ENCODE measurements around the gene CCHCR1.
"Not testable (repeated sequence)": the region's sequence is repeated elsewhere in the genome, so short reads cannot be mapped to it uniquely, and the experiment has no call there.

The CCHCR1 gene, protein sequence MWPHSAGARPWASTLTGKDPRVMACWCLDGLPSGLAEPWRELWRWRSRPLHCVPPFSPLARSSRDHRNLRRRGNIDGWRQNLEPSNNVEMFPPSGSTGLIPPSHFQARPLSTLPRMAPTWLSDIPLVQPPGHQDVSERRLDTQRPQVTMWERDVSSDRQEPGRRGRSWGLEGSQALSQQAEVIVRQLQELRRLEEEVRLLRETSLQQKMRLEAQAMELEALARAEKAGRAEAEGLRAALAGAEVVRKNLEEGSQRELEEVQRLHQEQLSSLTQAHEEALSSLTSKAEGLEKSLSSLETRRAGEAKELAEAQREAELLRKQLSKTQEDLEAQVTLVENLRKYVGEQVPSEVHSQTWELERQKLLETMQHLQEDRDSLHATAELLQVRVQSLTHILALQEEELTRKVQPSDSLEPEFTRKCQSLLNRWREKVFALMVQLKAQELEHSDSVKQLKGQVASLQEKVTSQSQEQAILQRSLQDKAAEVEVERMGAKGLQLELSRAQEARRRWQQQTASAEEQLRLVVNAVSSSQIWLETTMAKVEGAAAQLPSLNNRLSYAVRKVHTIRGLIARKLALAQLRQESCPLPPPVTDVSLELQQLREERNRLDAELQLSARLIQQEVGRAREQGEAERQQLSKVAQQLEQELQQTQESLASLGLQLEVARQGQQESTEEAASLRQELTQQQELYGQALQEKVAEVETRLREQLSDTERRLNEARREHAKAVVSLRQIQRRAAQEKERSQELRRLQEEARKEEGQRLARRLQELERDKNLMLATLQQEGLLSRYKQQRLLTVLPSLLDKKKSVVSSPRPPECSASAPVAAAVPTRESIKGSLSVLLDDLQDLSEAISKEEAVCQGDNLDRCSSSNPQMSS

DNA sequence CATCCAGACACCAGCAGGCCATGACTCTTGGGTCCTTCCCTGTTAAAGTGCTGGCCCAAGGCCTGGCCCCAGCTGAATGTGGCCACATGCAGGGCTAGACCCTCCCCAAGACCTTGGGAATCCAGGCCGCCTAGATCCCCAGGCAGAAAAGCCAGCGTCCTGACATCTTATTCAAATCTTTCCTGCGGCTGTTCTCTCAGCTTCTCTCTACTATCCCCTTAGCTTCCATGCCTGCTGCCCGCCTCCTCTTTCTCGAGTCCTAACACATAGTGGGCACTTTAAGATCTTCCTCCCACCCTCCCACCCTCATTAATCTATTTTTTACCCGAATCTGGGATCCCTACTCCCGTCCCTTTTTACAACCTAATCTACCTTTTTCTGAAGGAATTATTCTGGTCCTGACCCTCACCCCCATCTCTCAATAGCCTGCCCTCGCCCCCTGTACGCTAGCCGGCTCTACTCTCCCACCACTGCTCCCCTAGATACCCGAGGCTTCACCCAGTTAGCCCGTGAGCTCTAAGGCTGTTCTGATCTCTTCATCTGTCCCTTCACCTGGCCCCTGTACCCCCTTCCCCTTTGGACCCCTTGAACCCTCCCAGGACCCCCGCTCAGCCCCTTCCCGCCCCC lies at the start of gene CCHCR1:
CCHCR1 (minus strand) TSS at position 290 of the 627 bp plus-strand sequence; CDS start at position 88, 202 bp downstream.
- peak; percentile 15 for DNase-seq (ENCODE audit: low read depth)

DNA sequence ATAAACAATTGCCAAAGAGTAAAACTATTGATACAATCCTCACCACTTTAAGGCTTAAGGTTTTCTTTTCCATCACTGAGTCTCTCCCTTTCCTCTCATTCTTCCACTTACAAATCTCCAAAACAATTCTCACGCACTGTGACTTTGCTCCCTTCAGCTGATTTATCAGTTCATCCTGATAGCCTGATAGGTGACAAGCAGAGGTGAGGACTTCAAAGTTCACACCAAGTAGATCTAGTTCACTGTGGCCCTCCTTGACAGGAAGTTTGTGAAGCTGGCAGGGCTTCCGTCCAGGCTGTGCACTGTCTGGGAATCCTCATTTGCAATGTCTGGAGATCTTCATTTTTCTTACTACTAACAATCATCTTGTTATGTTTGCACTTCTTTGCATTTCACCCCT lies 48.0 kb upstream of the CCHCR1 start:
- DNase-seq (ENCODE audit: low read depth), result no peak

DNA sequence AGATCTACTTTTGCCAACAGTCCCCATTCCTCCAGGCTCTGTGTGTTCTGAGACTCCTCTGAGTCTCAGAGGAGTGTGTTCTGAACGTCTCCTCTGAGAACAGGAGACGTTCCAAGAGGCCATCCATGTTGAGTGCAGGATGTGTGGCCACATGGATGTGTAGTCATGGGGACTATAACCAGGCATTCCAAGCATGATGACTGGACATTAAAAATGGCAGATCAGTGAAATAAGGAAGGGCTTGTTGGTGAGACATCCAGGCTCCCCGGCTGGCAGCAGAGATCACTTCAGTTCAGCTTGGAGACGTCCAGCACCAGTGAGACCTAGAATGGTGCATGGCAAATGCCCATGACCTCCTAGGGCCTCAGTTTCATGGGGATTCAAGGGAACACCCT lies 47.1 kb upstream of the CCHCR1 start:
- DNase-seq (ENCODE audit: low read depth), result peak; percentile 52

DNA sequence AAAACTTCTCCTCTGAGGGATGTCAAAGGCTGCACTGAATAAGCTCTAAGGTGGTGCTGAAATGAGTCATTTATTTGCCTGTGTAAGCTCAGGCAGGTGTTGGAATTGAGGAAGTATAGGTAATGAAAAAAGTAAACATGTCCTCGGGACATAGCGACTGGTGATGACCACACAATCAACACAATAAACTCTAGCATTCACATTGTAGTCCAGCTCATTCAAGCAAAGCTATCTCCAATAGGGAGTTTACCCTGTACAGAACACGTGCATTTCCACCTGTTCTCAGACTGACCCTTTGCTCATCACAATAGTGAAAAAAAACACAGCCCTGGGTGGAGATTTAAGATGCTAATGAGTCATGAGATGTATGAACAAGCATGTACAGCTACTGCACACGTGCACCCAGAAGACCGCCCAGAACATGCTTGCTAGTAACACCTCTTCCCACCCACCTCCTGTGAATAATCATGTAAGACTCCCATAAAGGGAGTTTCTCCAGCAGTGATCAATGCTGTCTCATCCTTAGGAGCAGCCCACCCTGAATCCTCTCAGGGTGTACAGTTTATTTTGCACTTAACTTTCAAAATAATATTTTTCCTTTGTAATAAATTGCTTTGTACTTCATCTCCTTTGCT lies 45.9 kb upstream of the CCHCR1 start:
- peak; percentile 97 for DNase-seq (ENCODE audit: low read depth)

DNA sequence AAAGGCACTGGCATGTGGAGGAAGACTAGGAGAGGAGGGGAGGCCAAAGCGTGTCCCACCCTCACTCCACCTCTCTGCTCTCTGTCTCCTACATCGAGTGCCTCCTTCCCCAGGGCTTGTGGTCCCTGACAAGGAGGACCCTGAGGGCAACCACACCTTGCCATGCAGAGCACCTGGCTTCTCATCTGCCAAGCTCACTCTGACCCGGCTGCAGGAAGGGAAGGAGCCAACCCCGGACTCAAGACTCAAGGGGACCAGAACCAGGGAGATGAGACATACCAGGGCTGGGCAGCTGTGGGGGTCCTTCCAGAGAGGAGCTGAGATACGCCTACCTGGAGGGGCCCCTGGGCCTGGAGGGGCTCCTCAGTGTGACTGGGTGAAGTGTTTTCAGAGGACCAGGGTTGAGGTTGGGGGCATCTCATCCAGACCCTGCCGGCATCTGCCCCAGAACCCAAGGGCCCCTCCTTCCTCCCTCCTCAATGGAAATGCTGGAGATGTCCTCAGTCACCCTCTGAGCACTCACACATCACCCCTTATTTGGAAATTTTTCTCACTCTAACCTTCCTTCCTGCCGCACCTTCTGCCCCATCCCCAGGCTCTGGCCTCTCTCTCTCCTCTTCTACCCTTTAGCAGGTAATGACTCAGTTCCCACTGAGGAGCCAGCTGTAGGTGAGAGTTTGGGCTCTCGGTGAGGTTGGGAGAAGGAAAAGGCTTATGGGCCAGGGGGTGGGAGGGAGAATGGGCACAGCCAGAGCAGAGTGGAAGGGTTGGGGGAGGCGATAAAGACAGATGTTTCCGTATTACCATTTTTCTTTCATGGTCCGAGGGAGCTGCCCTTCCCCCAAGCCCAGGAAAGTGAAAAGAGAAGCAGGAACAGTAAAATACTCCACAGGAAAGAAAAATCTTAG lies 44.9 kb upstream of the CCHCR1 start:
- DNase-seq (ENCODE audit: low read depth), result no peak

DNA sequence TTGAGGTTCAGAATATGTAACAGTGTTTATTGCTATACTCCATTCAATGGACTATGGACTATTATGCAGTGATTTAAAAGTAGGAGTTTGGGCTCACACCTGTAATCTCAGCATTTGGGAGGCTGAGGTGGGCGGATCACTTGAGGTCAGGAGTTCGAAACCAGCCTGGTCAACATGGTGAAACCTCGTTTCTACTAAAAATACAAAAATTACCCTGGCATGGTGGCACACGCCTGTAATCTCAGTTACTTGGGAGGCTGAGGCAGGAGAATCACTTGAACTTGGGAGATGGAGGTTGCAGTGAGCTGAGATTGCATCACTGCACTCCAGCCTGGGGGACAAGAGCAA lies 41.5 kb upstream of the CCHCR1 start:
- not testable (repeated sequence) for DNase-seq (ENCODE audit: low read depth)

DNA sequence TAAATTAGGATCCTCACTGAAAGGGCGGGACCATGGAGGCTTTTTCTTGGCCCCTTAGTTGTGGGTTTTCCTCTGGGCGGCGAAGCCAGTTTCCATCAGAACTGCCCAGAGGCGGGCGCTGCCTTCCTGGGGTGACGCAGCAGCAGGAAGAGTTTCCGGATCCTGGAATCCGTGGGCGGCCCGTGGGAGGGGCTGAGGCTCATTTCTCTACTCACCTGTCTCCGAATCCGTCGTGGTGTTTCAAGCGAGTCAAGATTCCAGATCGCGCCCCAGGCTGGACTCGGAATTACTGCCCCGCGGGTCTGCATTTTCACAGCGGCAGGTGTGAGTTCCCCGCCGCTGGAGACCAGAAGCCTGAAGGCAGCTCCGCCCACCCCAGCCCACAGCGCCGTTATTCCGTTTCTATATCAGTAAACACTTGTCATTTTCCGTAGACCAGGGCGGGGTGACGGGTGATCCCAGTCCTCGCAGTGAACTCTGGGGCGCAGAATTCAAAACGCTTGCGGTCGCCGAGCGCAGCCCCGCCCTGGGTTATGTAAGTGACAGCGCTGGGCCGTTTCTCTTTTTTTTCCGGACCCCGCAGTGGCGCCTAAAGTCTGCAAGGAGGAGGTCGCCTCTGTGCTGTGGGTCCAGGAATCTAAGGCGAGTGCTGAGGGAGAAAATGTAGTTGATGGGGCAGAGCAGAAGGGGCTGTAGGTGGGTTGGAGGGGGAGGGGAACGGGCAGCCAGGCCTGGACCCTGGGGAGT lies 40.1 kb upstream of the CCHCR1 start:
- DNase-seq (ENCODE audit: low read depth), result peak; percentile 90

DNA sequence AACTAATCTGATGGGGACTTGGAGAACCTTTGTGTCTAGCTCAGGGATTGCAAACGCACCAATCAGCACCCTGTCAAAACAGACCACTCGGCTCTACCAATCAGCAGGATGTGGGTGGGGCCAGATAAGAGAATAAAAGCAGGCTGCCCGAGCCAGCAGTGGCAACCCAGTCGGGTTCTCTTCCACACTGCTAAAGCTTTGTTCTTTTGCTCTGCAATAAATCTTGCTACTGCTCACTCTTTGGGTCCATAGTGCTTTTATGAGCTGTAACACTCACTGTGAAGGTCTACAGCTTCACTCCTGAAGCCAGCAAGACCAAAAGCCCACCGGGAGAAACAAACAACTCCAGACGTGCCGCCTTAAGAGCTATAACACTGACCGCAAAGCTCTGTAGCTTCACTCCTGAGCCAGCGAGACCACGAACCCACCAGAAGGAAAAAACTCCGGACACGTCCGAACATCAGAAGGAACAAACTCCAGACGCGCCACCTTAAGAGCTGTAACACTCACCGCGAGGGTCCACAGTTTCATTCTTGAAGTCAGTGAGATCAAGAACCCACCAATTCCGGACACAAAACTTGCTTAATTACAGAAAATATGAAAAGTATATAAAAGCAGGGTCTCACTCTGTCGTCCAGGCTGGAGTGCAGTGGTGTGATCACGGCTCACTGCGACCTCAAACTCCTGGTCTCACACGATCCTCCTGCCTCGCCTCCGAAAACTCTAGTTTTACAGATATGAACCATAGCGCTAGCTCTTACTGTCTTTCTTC lies 38.8 kb upstream of the CCHCR1 start:
- DNase-seq (ENCODE audit: low read depth), result not testable (repeated sequence)

DNA sequence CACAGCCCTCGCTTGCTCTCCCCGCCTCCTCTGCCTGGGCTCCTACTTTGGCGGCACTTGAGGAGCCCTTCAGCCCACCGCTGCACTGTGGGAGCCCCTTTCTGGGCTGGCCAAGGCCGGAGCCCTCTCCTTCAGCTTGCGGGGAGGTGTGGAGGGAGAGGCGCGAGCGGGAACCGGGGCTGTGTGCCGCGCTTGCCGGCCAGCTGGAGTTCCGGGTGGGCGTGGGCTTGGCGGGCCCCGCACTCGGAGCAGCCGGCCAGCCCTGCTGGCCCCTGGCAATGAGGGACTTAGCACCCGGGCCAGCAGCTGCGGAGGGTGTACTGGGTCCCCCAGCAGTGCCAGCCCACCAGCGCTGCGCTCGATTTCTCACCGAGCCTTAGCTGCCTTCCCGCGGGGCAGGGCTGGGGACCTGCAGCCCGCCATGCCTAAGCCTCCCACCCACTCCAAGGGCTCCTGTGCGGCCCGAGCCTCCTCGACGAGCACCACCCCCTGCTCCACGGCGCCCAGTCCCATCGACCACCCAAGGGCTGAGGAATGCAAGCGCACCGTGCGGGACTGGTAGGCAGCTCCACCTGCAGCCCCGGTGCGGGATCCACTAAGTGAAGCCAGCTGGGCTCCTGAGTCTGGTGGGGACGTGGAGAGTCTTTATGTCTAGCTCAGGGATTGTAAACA lies 37.8 kb upstream of the CCHCR1 start:
- not testable (repeated sequence) for DNase-seq (ENCODE audit: low read depth)

DNA sequence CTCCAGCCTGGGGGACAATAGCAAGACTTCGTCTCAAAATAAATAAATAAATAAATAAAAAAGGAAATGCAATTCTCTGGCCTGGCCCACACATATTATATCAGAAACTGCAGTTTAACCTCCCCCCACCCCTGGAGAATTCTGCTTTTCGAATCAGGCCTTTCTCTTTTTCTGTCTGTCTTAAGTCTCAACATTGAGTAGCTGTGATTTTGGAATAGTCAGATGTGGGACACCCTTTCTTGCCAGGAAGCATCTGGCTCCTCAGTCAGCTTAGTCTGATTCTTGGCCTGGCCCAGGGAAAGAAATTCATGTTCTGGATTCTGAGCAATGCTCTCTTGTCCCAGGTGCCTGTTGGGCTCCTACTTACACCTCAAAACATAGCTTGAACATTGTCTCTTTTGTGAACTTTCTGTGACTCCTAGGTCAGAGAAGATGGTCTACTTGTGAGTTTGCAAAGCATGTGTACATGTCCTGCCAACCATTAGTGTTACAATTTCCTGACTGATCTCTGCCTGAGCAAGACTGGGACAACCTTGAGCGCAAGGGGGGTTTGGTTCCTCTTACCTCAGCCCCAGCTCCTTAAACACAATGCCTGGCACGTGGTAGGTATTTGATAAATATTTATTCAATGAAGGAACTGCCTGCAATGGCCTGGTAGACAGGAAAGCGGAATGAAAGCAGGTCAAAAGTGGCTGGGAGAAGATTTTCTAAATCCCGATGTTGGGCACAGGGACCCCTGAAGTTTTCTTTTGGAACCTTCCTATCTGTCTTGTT lies 36.6 kb upstream of the CCHCR1 start:
- no peak for DNase-seq (ENCODE audit: low read depth)

DNA sequence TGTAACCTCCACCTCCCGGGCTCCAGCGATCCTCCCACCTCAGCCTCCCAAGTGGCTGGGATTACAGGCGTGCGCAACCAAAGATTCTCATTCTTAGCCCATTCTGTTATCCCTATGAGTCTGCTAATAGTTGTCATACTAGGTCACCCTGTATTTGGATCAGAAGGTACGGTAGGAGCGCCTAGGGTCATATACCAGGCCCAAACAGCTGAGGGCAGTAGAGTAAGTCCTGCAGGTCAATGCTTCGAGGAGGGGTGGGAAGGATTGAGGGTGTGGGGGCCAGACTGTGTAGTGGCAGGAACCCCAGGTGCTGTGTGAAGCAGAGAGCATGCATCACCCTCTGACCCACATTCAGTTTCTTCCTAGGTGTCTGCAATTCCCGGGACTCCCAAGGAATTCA lies 35.6 kb upstream of the CCHCR1 start:
- peak; percentile 17 for DNase-seq (ENCODE audit: low read depth)

DNA sequence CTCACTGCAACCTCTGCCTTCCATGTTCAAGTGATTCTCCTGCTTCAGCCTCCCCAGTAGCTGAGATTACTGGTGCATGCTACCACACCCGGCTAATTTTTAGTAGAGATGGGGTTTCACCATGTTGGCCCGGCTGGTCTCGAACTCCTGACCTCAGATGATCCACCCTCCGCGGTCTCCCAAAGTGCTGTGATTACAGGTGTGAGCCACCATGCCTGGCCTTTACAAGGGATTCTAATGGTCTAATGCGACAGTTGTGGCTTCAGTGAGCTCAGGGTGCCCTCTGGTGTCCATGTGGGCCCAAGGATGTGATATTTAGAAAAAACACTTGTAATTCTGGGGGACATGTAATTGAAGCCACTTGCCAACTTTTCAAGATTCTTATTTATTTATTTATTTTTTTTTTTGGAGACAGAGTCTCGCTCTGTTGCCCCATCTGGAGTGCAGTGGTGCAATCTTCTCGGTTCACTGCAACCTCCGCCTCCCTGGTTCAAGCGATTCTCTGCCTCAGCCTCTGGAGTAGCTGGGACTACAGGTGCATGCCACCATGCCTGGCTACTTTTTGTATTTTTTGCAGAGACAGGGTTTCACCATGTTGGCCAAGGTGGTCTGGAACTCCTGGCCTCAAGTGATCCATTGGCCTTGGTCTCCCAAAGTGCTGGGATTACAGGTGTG lies 35.0 kb upstream of the CCHCR1 start:
- peak; percentile 84 for DNase-seq (ENCODE audit: low read depth)

DNA sequence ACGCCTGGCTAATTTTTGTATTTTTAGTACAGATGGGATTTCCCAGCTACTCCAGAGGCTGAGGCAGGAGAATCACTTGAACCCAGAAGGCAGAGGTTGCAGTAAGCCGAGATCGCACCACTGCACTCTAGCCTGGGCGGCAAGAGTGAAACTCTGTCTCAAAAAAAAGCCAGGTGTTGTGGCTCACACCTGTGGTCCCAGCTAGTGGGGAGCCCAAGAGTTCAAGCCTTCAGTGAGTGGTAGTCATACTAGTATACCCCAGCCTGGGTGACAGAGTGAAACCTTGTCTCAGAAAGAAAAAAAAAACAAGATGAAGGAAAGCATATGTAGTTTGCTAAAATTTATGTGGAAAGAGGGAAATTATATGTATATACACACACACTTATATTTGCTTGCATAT lies 32.9 kb upstream of the CCHCR1 start:
- no peak for DNase-seq (ENCODE audit: low read depth)

DNA sequence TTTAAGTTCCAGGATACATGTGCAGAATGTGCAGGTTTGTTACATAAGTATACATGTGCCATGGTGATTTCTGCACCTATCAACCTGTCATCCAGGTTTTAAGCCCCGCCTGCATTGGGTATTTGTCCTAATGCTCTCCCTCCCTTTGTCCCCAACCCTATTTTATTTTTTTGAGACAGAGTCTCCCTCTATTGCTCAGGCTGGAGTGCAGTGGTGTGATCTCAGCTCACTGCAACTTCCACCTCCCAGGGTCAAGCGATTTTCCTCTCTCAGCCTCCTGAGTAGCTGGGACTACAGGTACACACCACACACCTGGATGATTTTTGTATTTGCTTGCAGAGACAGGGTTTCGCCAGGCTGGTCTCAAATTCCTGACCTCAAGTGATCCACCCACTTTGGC lies 31.6 kb upstream of the CCHCR1 start:
- DNase-seq (ENCODE audit: low read depth), result not testable (repeated sequence)

DNA sequence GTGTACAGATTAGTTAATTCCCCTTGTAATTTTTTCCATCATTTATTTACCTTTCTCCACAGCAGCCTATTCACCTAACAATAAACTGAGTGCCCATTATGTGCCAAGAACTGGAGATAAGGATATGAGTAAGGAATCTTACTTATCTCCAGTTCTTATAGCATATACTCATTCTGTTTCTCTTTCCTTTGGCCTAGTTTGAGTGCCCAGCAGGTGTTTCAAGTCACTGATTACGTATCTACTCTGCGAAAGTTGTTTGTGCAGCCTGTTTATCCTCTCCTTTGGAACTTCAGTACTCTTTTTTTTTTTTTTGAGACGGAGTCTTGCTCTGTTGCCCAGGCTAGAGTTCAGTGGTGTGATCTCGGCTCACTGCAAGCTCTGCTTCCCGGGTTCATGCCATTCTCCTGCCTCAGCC lies 30.2 kb upstream of the CCHCR1 start:
- DNase-seq (ENCODE audit: low read depth), result no peak

DNA sequence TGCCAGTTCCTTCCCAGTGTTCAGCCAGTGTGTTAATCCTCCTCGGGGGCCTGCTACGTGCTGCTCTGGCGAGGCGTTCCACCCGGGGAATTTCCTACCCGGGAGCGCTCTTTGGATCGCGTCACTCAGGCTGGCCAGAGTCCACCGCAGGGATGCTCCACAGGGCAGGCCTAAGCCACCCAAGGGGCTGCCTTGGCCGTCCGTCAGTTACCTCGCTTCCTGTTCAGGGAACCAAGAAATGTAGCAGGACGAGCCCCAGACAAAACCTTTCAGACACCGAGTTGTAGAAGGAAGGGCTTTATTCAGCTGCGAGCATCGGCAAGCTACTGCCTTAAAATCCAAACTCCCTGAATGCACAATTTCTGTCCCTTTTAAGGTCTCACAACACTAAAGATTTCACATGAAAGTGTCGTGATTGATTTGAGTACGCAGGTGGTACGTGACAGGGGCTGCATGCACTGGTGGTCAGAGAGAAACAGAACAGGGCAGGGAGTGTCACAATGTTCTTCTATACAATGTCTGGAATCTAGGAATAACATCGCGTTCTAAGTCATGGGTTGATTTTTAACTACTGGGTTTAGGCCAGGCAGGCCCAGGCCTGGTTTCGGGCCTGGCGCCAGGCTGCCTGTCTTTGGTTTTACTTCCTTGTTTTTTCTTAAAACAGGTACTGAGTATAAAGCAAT lies 28.6 kb upstream of the CCHCR1 start:
- no peak for DNase-seq (ENCODE audit: low read depth)

DNA sequence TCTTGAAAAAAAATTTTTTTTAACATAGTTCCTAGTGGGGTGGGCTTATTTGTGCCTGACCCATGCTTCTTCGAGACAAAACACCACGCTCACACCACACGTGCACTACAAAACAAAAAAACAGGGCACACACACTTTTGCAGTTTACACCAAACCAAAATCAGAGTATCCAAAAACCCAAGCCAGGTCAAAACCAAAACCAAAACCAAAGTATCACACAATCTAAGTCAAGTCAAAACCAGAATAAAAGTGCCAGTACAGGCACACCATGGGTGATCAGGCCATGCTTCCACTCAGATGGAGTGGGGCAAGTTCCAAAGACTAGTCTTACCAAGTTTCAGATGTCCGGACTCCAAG lies 28.1 kb upstream of the CCHCR1 start:
- not testable (repeated sequence) for DNase-seq (ENCODE audit: low read depth)

Data from ELR (cell line).